ENCODE data around the gene PATL2. TPM values are rescaled to one million over a fixed set of nuclear protein-coding genes. Genes with fewer than 3 reads are reported as not detected.

Gene PATL2
- total RNA-seq, 2 experiments from 2014 or later: 4.8 to 8.8 TPM

- Histone ChIP-seq H3K27ac (ENCODE audit: low read depth, low read length, poor library complexity, severe bottlenecking) (no peak overlapping the region), H3K79me2 (ENCODE audit: insufficient read depth, low read depth, low read length) (peaks cover 62% of the 10 kb centered on the region), H3K4me3 (ENCODE audit: low read depth, low read length, poor library complexity, severe bottlenecking) (no peak overlapping the region), H4K20me1 (ENCODE audit: insufficient read depth, low read length) (peaks cover 39% of the 10 kb centered on the region), H3K36me3 (ENCODE audit: insufficient read depth, low read length) (peaks cover 86% of the 10 kb centered on the region), H3K9me3 (ENCODE audit: low read length) (no peaks in the 10 kb centered on the region), H3K9me2 (ENCODE audit: insufficient read depth, low read length) (no peaks in the 10 kb centered on the region), H3K4me2 (ENCODE audit: low read length) (peak overlapping the region; percentile 92), H2AFZ (ENCODE audit: low read length) (no peak overlapping the region), H3K4me1 (ENCODE audit: insufficient read depth, low read length, poor library complexity, severe bottlenecking) (peaks cover 73% of the 10 kb centered on the region)
- ChIA-PET CTCF (ENCODE audit: unreplicated experiment) (no interaction called here), POLR2A (interaction anchor here (0.5 to 9.5 kb wide), 6 partner anchors 14 to 1855 kb away, joined by 3 to 116 read pairs (median 3); partner anchors contain the start of gene TRIM69)
- DNase-seq (ENCODE audit: low spot score): no peak
- no peak for TF ChIP-seq EZH2phosphoT487 (IDR thresholded peaks at IDR 0.05; ENCODE audit: borderline replicate concordance, low read depth, low read length)
- no peak for TF ChIP-seq CTCF (conservative IDR thresholded peaks at IDR 0.05; ENCODE audit: low read length)
- no TSS peak for BruUV-seq (replicated peaks)
- intact Hi-C loops (cut with micrococcal nuclease; ENCODE audit: unreplicated experiment): no loop called here
These were observed 4.1 kb upstream of the PATL2 start for GRCh38 chr15:44715142-44715796.

DNA sequence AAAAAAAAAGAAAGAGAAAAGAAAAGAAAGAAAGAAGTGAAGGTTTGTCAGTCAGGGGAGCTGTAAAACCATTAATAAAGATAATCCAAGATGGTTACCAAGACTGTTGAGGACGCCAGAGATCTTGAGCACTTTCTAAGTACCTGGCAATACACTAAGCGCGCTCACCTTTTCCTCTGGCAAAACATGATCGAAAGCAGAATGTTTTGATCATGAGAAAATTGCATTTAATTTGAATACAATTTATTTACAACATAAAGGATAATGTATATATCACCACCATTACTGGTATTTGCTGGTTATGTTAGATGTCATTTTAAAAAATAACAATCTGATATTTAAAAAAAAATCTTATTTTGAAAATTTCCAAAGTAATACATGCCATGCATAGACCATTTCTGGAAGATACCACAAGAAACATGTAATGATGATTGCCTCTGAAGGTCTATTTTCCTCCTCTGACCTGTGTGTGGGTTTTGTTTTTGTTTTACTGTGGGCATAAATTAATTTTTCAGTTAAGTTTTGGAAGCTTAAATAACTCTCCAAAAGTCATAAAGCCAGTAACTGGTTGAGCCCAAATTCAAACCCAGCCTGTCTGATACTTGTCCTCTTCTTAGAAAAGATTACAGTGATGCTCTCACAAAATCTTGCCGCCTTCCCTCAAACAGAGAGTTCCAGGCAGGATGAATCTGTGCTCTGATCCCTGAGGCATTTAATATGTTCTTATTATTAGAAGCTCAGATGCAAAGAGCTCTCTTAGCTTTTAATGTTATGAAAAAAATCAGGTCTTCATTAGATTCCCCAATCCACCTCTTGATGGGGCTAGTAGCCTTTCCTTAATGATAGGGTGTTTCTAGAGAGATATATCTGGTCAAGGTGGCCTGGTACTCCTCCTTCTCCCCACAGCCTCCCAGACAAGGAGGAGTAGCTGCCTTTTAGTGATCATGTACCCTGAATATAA lies 2.2 kb upstream of the PATL2 start:
- DNase-seq (ENCODE audit: low spot score): peak; percentile 52
- BruUV-seq (replicated peaks): no TSS peak
- Histone ChIP-seq H3K79me2 (ENCODE audit: insufficient read depth, low read depth, low read length) (peaks cover 72% of the 10 kb centered on the region), H3K9me3 (ENCODE audit: low read length) (no peaks in the 10 kb centered on the region), H3K4me3 (ENCODE audit: low read depth, low read length, poor library complexity, severe bottlenecking) (peak overlapping the region; percentile 89), H3K4me1 (ENCODE audit: insufficient read depth, low read length, poor library complexity, severe bottlenecking) (peaks cover 61% of the 10 kb centered on the region), H3K9me2 (ENCODE audit: insufficient read depth, low read length) (no peaks in the 10 kb centered on the region), H4K20me1 (ENCODE audit: insufficient read depth, low read length) (peaks cover 39% of the 10 kb centered on the region), H2AFZ (ENCODE audit: low read length) (no peak overlapping the region), H3K27ac (ENCODE audit: low read depth, low read length, poor library complexity, severe bottlenecking) (peak overlapping the region; percentile 91), H3K36me3 (ENCODE audit: insufficient read depth, low read length) (peaks cover 72% of the 10 kb centered on the region), H3K4me2 (ENCODE audit: low read length) (peak overlapping the region; percentile 92)
- ChIA-PET POLR2A (interaction anchor here (0.8 to 9.5 kb wide), 8 partner anchors 9 to 891 kb away, joined by 3 to 116 read pairs (median 5); partner anchors contain the start of genes SPG11 and TRIM69), CTCF (ENCODE audit: unreplicated experiment) (interaction anchor here (1.2 to 2.1 kb wide), 3 partner anchors 17 to 24 kb away, joined by 4 to 10 read pairs (median 4); partner anchors contain the start of gene TRIM69)
- TF ChIP-seq CTCF (conservative IDR thresholded peaks at IDR 0.05; ENCODE audit: low read length) (peak; percentile 72), EZH2phosphoT487 (IDR thresholded peaks at IDR 0.05; ENCODE audit: borderline replicate concordance, low read depth, low read length) (no peak)
- intact Hi-C loops (cut with micrococcal nuclease; ENCODE audit: unreplicated experiment): loop anchor here (2.0 to 5.0 kb wide), 2 partner anchors 24 to 286 kb away; partner anchors contain the start of genes CTDSPL2 and TRIM69

Measured in OCI-LY7 (cell line).